Ishikawa (cell line): ENCODE results near the gene ANKFY1.

ENCODE experiments used
- CEBPB ChIP-seq: IDR thresholded peaks from 2 replicates; pipeline ENCODE4 v1.6.1; 2012
- CREB1 ChIP-seq: IDR thresholded peaks from 2 replicates; pipeline ENCODE4 v1.6.1; 2012; ENCODE audit warnings: low read depth
- EGR1 ChIP-seq: IDR thresholded peaks from 2 replicates; pipeline ENCODE4 v1.6.1; 2012
- EP300 ChIP-seq: IDR thresholded peaks from 2 replicates; pipeline ENCODE4 v1.6.1; 2012; ENCODE audit warnings: borderline replicate concordance
- FOXM1 ChIP-seq: IDR thresholded peaks from 2 replicates; pipeline ENCODE4 v1.6.1; 2012; ENCODE audit warnings: low read depth, borderline replicate concordance
- MAX ChIP-seq: IDR thresholded peaks from 2 replicates; pipeline ENCODE4 v1.6.1; 2012
- NFIC ChIP-seq: IDR thresholded peaks from 2 replicates; pipeline ENCODE4 v1.6.1; 2012
- RAD21 ChIP-seq: IDR thresholded peaks from 2 replicates; pipeline ENCODE4 v1.6.1; 2012; ENCODE audit warnings: low read depth
- REST ChIP-seq: IDR thresholded peaks from 2 replicates; pipeline ENCODE4 v1.6.1; 2012; ENCODE audit warnings: low read depth, mild to moderate bottlenecking
- TAF1 ChIP-seq: IDR thresholded peaks from 2 replicates; pipeline ENCODE4 v1.6.1; 2012; ENCODE audit warnings: low read depth, mild to moderate bottlenecking
- TCF12 ChIP-seq: IDR thresholded peaks from 2 replicates; pipeline ENCODE4 v1.6.1; 2012; ENCODE audit warnings: low read depth
- TEAD4 ChIP-seq: IDR thresholded peaks from 2 replicates; pipeline ENCODE4 v1.6.1; 2012
- USF1 ChIP-seq: IDR thresholded peaks from 2 replicates; pipeline ENCODE4 v1.6.1; 2012
- YY1 ChIP-seq: IDR thresholded peaks from 2 replicates; pipeline ENCODE4 v1.6.1; 2012; ENCODE audit warnings: low read depth
- ZBTB7A ChIP-seq: IDR thresholded peaks from 2 replicates; pipeline ENCODE4 v1.6.1; 2012; ENCODE audit warnings: low read depth

ANKFY1 gene

GRCh38 chr17:4165301-4166010 lies 98.3 kb downstream of the ANKFY1 start:
- TF ChIP-seq USF1 (no peak), RAD21 (no peak), TEAD4 (no peak), YY1 (no peak), CEBPB (no peak), CREB1 (no peak), EP300 (no peak), MAX (no peak), REST (no peak), TAF1 (no peak), NFIC (no peak), TCF12 (no peak), FOXM1 (no peak), ZBTB7A (no peak)

- TF ChIP-seq ZBTB7A (no peak), MAX (no peak), EP300 (no peak), USF1 (no peak), RAD21 (no peak), CREB1 (no peak), NFIC (no peak), TCF12 (no peak), CEBPB (no peak), TEAD4 (no peak), REST (no peak), FOXM1 (no peak), YY1 (no peak), TAF1 (no peak), EGR1 (no peak)
These were observed 99.8 kb downstream of the ANKFY1 start for GRCh38 chr17:4163951-4164350.

- TF ChIP-seq TAF1 (no peak), EP300 (no peak), YY1 (no peak), RAD21 (no peak), EGR1 (no peak), MAX (no peak), TEAD4 (no peak), REST (no peak), USF1 (no peak), CEBPB (no peak), TCF12 (no peak)
These were observed 100.9 kb downstream of the ANKFY1 start for GRCh38 chr17:4162775-4163466.
